Liver (tissue), 10 donors: ENCODE results near the gene ANP32B. TPM values are rescaled to one million over a fixed set of nuclear protein-coding genes. Genes with fewer than 3 reads are reported as not detected.

Experiments used
- DNase-seq: peaks from one replicate; pipeline ENCODE4 v3.0.0-alpha.2; 2017; ENCODE audit warnings: low spot score
- H3K27ac ChIP-seq, 2 donors: one replicate each; pipeline ENCODE4 v1.7.0; 2013; ENCODE audit warnings: inconsistent platforms in 2 of 2, low read length in 2 of 2, control low read depth in 1 of 2, low read depth in 1 of 2, mild to moderate bottlenecking in 1 of 2
- H3K27me3 ChIP-seq, 4 donors: one replicate each; pipeline versions ENCODE4 v1.6.1 to v1.7.0; 2013; ENCODE audit warnings: low read length in 3 of 4, inconsistent platforms in 1 of 4, mild to moderate bottlenecking in 1 of 4, moderate library complexity in 1 of 4; ENCODE audit not compliant: control insufficient read depth in 4 of 4, insufficient read depth in 4 of 4
- H3K36me3 ChIP-seq, 4 donors: one replicate each; pipeline versions ENCODE4 v1.6.1 to v1.7.0; 2013; ENCODE audit warnings: low read length in 3 of 4, mild to moderate bottlenecking in 3 of 4, low read depth in 1 of 4, moderate library complexity in 1 of 4; ENCODE audit not compliant: control insufficient read depth in 4 of 4, insufficient read depth in 3 of 4
- H3K4me1 ChIP-seq, 4 donors: one replicate each; pipeline versions ENCODE4 v1.6.1 to v1.7.0; 2013; ENCODE audit warnings: low read length in 3 of 4, mild to moderate bottlenecking in 3 of 4, moderate library complexity in 1 of 4; ENCODE audit not compliant: control insufficient read depth in 4 of 4, insufficient read depth in 4 of 4
- H3K4me3 ChIP-seq, 3 donors: one replicate each; pipeline versions ENCODE4 v1.6.1 to v1.7.0; 2013; ENCODE audit warnings: low read length in 3 of 3, control low read depth in 1 of 3, low read depth in 1 of 3, mild to moderate bottlenecking in 1 of 3
- H3K9ac ChIP-seq, 2 donors: one replicate each; pipeline ENCODE4 v1.7.0; 2013; ENCODE audit warnings: low read length in 2 of 2, mild to moderate bottlenecking in 2 of 2, moderate library complexity in 2 of 2, control low read depth in 1 of 2, low read depth in 1 of 2
- H3K9me3 ChIP-seq, 4 donors: one replicate each; pipeline versions ENCODE4 v1.6.1 to v1.7.0; 2013; ENCODE audit warnings: low read length in 3 of 4; ENCODE audit not compliant: control insufficient read depth in 4 of 4
- EGR1 ChIP-seq, 2 donors: IDR thresholded peaks; 2 replicates each; pipeline ENCODE4 v1.6.1; 2016 to 2018; ENCODE audit warnings: antibody characterized with exemption in 2 of 2, low read depth in 2 of 2
- FOXA2 ChIP-seq: IDR thresholded peaks from 2 replicates; pipeline ENCODE4 v1.6.1; 2016; ENCODE audit warnings: antibody characterized with exemption
- HNF4G ChIP-seq: IDR thresholded peaks from 2 replicates; pipeline ENCODE4 v1.6.1; 2016; ENCODE audit warnings: antibody characterized with exemption
- JUND ChIP-seq, 2 donors: IDR thresholded peaks; 2 replicates each; pipeline ENCODE4 v1.6.1; 2016; ENCODE audit warnings: antibody characterized with exemption in 2 of 2
- NR2F2 ChIP-seq: IDR thresholded peaks from 2 replicates; pipeline ENCODE4 v1.6.1; 2016; ENCODE audit warnings: antibody characterized with exemption
- RAD21 ChIP-seq, 2 donors: IDR thresholded peaks; 2 replicates each; pipeline ENCODE4 v1.6.1; 2016; ENCODE audit warnings: antibody characterized with exemption in 2 of 2, mild to moderate bottlenecking in 2 of 2
- SP1 ChIP-seq: IDR thresholded peaks from 2 replicates; pipeline ENCODE4 v1.6.1; 2018; ENCODE audit warnings: antibody characterized with exemption, mild to moderate bottlenecking
- TAF1 ChIP-seq: conservative IDR thresholded peaks from 2 replicates; pipeline ENCODE4 v1.6.1; 2016; ENCODE audit warnings: antibody characterized with exemption, mild to moderate bottlenecking
- WGBS: extraction: QIAGEN DNeasy Blood & Tissue Kit; methylation state at CpG from one replicate; pipeline ENCODE4 v1.1.7; 2013; 5-methylcytosine and 5-hydroxymethylcytosine counted together
- polyA plus RNA-seq, 2 donors: library from polyadenylated mRNA; stranded (reverse) in 1 of 2; unstranded in 1 of 2; fragments of 200-250 nt in 1 of 2; fragments of >200 nt in 1 of 2; fragmentation: Nextera tagmentation in 1 of 2; extraction: Ambion mirVana in 1 of 2; gene quantifications; one replicate each; pipeline versions ENCODE4 v1.2.1 to v1.2.3, GENCODE V29; 2013 to 2015
- small RNA-seq: library from RNA; depleted of rRNA; stranded (forward); fragments of <200 nt; gene quantifications from one replicate; pipeline ENCODE3, GENCODE V24; 2014
- total RNA-seq, 2 donors: library from RNA; depleted of rRNA; stranded (reverse); fragments of >200 nt; gene quantifications; one replicate each; pipeline ENCODE4 v1.2.3, GENCODE V29; 2014
- TF ChIP-seq, protein P1 (sequence below): IDR thresholded peaks from 2 replicates; pipeline ENCODE4 v1.6.1; 2016; ENCODE audit warnings: antibody characterized with exemption, mild to moderate bottlenecking
- TF ChIP-seq, protein P2 (sequence below): IDR thresholded peaks from 2 replicates; pipeline ENCODE4 v1.6.1; 2016; ENCODE audit warnings: antibody characterized with exemption
- TF ChIP-seq, protein P3 (sequence below): IDR thresholded peaks from 2 replicates; pipeline ENCODE4 v1.6.1; 2016; ENCODE audit warnings: antibody characterized with exemption
- TF ChIP-seq, protein P4 (sequence below): IDR thresholded peaks from 2 replicates; pipeline ENCODE4 v1.6.1; 2016; ENCODE audit warnings: antibody characterized with exemption
- donor health status: healthy.
- donor health status: healthy.
- donor health status: healthy.
- donor health status: healthy.
- donor health status: healthy.

ANP32B gene
- total and polyA plus RNA-seq, 4 donors, result 4.0 to 39.4 (median 27.0) TPM

DNA sequence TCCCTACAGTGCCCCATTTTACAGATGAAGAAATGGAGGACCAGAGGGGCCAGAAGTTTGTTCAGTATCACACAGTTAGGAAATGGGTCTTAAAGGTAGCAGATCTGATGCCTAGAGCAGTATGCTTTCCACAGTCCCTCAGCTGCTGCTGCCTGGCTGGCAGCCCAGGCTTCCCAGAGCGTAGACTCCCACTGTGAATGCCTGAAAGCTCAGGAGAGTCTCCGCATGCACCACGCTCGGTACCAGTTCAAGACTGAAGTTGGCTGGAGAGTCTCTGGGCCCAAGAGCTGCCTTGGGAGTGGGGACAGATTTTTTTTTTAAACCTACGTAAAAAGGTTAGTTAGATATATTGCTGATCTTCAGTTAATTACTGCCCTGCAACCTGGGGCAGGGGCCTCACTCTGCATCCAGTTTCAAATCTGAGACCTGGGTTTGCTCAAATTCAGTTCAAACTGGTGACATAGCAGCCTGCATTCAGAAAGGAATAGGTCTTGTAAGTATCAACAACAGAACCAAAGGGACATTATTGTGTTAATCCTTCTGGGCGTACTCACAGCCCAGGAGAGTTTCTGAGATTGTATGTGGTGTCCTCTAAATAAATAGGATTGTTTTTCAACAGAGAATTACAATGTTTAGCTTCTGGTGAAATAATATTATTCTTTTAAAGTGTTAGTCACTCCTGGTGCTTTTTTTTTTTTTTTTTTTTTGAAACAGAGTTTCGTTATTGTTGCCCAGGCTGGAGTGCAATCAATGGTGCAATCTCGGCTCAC lies 81.7 kb downstream of the ANP32B start:
- 95% methylated on average over 8 of the region's 8 CpGs for WGBS
- no peak for DNase-seq
- Histone ChIP-seq H3K9ac (no peak overlapping the region), H3K27ac (no peak overlapping the region), H3K4me1 (peaks cover 0 to 5% (median 0%) of the 10 kb centered on the region in 4 donors), H3K4me3 (no peak overlapping the region), H3K27me3 (no peaks in the 10 kb centered on the region), H3K36me3 (peaks cover 10 to 28% (median 13%) of the 10 kb centered on the region in 4 donors), H3K9me3 (no peaks in the 10 kb centered on the region)
- TF ChIP-seq, protein P1, sequence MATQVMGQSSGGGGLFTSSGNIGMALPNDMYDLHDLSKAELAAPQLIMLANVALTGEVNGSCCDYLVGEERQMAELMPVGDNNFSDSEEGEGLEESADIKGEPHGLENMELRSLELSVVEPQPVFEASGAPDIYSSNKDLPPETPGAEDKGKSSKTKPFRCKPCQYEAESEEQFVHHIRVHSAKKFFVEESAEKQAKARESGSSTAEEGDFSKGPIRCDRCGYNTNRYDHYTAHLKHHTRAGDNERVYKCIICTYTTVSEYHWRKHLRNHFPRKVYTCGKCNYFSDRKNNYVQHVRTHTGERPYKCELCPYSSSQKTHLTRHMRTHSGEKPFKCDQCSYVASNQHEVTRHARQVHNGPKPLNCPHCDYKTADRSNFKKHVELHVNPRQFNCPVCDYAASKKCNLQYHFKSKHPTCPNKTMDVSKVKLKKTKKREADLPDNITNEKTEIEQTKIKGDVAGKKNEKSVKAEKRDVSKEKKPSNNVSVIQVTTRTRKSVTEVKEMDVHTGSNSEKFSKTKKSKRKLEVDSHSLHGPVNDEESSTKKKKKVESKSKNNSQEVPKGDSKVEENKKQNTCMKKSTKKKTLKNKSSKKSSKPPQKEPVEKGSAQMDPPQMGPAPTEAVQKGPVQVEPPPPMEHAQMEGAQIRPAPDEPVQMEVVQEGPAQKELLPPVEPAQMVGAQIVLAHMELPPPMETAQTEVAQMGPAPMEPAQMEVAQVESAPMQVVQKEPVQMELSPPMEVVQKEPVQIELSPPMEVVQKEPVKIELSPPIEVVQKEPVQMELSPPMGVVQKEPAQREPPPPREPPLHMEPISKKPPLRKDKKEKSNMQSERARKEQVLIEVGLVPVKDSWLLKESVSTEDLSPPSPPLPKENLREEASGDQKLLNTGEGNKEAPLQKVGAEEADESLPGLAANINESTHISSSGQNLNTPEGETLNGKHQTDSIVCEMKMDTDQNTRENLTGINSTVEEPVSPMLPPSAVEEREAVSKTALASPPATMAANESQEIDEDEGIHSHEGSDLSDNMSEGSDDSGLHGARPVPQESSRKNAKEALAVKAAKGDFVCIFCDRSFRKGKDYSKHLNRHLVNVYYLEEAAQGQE, result no peak
- TF ChIP-seq, protein P2, sequence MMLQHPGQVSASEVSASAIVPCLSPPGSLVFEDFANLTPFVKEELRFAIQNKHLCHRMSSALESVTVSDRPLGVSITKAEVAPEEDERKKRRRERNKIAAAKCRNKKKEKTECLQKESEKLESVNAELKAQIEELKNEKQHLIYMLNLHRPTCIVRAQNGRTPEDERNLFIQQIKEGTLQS, result no peak
- TF ChIP-seq NR2F2 (no peak), HNF4G (no peak), RAD21 (IDR thresholded peaks at IDR 0.05) (no peak), FOXA2 (no peak), SP1 (no peak), TAF1 (no peak), EGR1 (IDR thresholded peaks at IDR 0.05; ENCODE audit: low read depth in 2 of 2) (no peak), JUND (IDR thresholded peaks at IDR 0.05) (no peak)
- TF ChIP-seq, protein P3, sequence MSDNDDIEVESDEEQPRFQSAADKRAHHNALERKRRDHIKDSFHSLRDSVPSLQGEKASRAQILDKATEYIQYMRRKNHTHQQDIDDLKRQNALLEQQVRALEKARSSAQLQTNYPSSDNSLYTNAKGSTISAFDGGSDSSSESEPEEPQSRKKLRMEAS, result no peak
- TF ChIP-seq, protein P4, sequence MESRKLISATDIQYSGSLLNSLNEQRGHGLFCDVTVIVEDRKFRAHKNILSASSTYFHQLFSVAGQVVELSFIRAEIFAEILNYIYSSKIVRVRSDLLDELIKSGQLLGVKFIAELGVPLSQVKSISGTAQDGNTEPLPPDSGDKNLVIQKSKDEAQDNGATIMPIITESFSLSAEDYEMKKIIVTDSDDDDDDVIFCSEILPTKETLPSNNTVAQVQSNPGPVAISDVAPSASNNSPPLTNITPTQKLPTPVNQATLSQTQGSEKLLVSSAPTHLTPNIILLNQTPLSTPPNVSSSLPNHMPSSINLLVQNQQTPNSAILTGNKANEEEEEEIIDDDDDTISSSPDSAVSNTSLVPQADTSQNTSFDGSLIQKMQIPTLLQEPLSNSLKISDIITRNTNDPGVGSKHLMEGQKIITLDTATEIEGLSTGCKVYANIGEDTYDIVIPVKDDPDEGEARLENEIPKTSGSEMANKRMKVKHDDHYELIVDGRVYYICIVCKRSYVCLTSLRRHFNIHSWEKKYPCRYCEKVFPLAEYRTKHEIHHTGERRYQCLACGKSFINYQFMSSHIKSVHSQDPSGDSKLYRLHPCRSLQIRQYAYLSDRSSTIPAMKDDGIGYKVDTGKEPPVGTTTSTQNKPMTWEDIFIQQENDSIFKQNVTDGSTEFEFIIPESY, result no peak

Small RNA genes lying within 50 kb of the gene (small RNA-seq; reads per million reads assigned to genes)
- not detected for gene RNU6-918P

Other genes starting within 250 kb of the ANP32B start
- gene FOXE1, start 130.1 kb upstream of the ANP32B start, total RNA-seq, result not detected
- gene FOXE1, start 130.1 kb upstream of the ANP32B start, polyA plus RNA-seq, result not detected
- gene TRMO, start 60.8 kb upstream of the ANP32B start, total RNA-seq, result 10 to 100 TPM in 1 of 2 donors, 1 to 10 TPM in 1; 9.9 to 13.2 TPM
- gene TRMO, start 60.8 kb upstream of the ANP32B start, polyA plus RNA-seq, result 1 to 10 TPM; 7.0 to 9.5 TPM
- 100 to 1,000 TPM in 1 of 2 donors, under 1 TPM in 1; 0.08 to 218 TPM for gene HEMGN, start 45.2 kb upstream of the ANP32B start, total RNA-seq
- under 1 TPM in 1 of 2 donors, not detected in 1; 0.06 TPM for gene HEMGN, start 45.2 kb upstream of the ANP32B start, polyA plus RNA-seq
- gene NANS, start 73.4 kb downstream of the ANP32B start, total RNA-seq, result 10 to 100 TPM; 23.4 to 55.4 TPM
- gene NANS, start 73.4 kb downstream of the ANP32B start, polyA plus RNA-seq, result 10 to 100 TPM; 33.4 to 52.2 TPM
- 10 to 100 TPM; 15.2 to 19.9 TPM for gene TRIM14, start 135.9 kb downstream of the ANP32B start, total RNA-seq
- gene TRIM14, start 135.9 kb downstream of the ANP32B start, polyA plus RNA-seq, result 10 to 100 TPM; 15.6 to 22.0 TPM
- gene CORO2A, start 209.3 kb downstream of the ANP32B start, total RNA-seq, result 1 to 10 TPM; 1.3 to 2.8 TPM
- gene CORO2A, start 209.3 kb downstream of the ANP32B start, polyA plus RNA-seq, result 1 to 10 TPM; 1.2 to 1.5 TPM